IPS-20b (cell line): ENCODE data around the gene FZD1.
A peak's percentile ranks its signal among the peaks of the same experiment; 100 is the strongest.

ENCODE experiments used
- H3K27ac ChIP-seq: one replicate; pipeline ENCODE4 v1.5.1; 2013; ENCODE audit warnings: low read length
- H3K27me3 ChIP-seq: 2 replicates; pipeline ENCODE4 v1.6.1; 2013; ENCODE audit warnings: mild to moderate bottlenecking, low read length, inconsistent platforms; ENCODE audit not compliant: insufficient read depth
- H3K36me3 ChIP-seq: 2 replicates; pipeline ENCODE4 v1.6.1; 2013; ENCODE audit warnings: low read depth, mild to moderate bottlenecking, inconsistent platforms, low read length, moderate library complexity; ENCODE audit not compliant: insufficient read depth
- H3K4me1 ChIP-seq: 2 replicates; pipeline ENCODE4 v1.6.1; 2013; ENCODE audit warnings: mild to moderate bottlenecking, control low read depth, inconsistent platforms, low read length, moderate library complexity; ENCODE audit not compliant: insufficient read depth
- H3K4me3 ChIP-seq: 2 replicates; pipeline ENCODE4 v1.5.1; 2013; ENCODE audit warnings: mild to moderate bottlenecking, low read length, inconsistent platforms
- H3K9ac ChIP-seq: 2 replicates; pipeline ENCODE4 v1.6.1; 2013; ENCODE audit warnings: low read depth, mild to moderate bottlenecking, inconsistent platforms, low read length, moderate library complexity
- H3K9me3 ChIP-seq: 2 replicates; pipeline ENCODE4 v1.6.1; 2013; ENCODE audit warnings: mild to moderate bottlenecking, low read depth, low read length, inconsistent platforms; ENCODE audit not compliant: insufficient read depth

The FZD1 gene

DNA sequence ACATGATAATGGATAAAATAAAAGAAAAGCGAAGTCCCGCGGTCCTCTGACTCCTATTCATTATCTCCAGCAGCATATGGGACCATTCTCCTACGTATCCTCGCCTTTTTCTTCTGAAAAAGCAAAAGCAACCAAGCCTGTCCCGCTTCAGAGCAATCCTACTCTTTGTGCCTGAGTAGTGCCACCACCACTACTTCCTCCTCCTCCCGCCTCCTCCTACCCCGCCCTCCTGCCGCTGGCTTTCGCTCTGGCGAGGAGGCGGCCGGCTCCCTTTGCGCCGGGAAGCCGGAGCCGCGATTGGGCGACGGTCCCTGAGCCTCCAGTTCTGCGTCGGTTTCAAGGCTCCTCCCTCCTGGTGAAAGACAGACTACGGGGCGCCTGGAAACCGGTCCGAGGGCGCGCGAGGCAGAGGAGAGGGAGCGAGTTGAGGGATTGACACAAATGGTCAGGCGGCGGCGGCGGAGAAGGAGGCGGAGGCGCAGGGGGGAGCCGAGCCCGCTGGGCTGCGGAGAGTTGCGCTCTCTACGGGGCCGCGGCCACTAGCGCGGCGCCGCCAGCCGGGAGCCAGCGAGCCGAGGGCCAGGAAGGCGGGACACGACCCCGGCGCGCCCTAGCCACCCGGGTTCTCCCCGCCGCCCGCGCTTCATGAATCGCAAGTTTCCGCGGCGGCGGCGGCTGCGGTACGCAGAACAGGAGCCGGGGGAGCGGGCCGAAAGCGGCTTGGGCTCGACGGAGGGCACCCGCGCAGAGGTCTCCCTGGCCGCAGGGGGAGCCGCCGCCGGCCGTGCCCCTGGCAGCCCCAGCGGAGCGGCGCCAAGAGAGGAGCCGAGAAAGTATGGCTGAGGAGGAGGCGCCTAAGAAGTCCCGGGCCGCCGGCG lies at the start of gene FZD1:
FZD1 (plus strand) TSS at position 388 of the 878 bp plus-strand sequence; CDS start at position 836, 448 bp downstream.
- H3K4me3 ChIP-seq, result peak within 1 kb of the TSS; percentile 78
- H3K9me3 ChIP-seq, result peaks cover 5% of the 10 kb centered on the region
- peak within 1 kb of the TSS; percentile 57; the same call in 1 of the 2 replicates for H3K9ac ChIP-seq
- peaks cover 11% of the 10 kb centered on the region for H3K4me1 ChIP-seq
- peaks cover 89% of the 10 kb centered on the region for H3K27me3 ChIP-seq
- no peak within 1 kb of the TSS for H3K27ac ChIP-seq
- no peaks in the 10 kb centered on the region for H3K36me3 ChIP-seq

DNA sequence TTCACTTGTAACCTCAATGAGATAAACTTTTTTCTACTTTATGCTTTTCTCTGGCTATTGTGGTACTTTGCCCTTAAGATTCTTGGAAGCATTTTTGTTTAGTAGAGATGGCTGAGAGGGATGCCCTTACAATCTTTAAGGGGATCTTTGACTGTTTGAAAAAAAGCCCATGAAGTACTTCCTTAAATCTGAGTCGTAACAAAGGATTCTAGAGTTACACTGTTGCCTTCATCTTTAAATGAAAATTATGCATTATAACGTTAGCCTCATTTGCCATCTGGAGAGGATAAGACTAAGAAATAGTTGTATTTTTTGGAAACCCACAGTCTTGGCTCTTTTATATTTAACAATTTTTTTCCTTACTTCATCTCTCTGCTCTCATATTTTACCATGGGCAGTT lies 37.8 kb upstream of the FZD1 start:
- H3K9ac ChIP-seq, result no peak overlapping the region
- H3K4me3 ChIP-seq, result no peak overlapping the region
- no peaks in the 10 kb centered on the region for H3K4me1 ChIP-seq
- H3K27me3 ChIP-seq, result no peaks in the 10 kb centered on the region
- no peak overlapping the region for H3K27ac ChIP-seq
- H3K36me3 ChIP-seq, result no peaks in the 10 kb centered on the region
- H3K9me3 ChIP-seq, result no peaks in the 10 kb centered on the region; the same call in none of the 2 replicates

DNA sequence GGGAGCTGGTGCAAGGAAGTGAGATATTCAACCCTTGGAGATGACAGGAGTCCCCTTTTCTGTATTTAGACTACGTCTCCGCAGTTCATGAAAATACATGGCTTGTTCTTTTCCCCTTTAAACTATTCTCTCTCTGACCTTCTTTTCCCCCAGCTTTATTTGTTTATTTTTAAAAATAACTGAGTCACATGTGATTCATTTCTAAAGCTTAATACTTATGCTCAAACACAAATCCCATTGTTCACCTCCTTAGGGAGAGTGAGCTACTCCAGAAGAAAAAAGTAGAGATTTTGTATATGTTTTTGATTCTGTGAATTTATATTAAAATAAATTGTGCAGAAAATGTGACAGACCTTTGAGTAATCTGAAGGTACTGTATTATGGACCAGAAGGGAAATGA lies 35.9 kb upstream of the FZD1 start:
- Histone ChIP-seq H3K4me1 (no peaks in the 10 kb centered on the region), H3K27me3 (no peaks in the 10 kb centered on the region), H3K27ac (no peak overlapping the region), H3K4me3 (no peak overlapping the region), H3K36me3 (no peaks in the 10 kb centered on the region), H3K9me3 (no peaks in the 10 kb centered on the region; the same call in none of the 2 replicates), H3K9ac (no peak overlapping the region)

DNA sequence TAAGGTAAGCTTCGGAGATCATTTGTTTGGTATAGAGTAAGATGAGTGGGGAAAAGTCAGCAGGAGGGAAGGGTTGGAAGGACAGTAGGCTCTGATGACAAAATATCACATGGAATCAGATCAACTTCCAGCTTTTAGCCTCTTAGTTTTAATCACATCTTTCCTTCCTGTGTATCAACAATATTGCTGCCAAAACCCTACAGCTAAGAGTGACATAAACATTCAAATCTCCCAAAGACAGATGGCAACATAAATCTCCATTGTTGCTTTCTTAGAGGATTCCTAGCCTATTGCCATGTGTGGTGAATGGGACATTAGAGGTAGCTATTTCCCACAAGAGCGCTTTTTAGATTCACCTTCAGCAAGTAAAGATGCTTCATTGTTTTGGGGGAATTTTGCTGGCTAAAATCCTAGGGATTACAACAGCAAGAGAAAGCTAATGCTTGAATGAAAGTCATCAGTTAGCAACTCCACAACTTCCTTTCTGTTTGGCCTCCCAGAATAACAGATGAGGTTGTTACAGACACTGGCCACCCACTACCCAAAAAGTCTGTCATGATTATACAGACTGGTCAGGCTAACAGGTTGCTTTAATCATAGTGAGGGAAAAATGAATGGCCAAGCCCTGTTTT lies 35.2 kb upstream of the FZD1 start:
- Histone ChIP-seq H3K9me3 (no peaks in the 10 kb centered on the region; the same call in none of the 2 replicates), H3K4me1 (no peaks in the 10 kb centered on the region), H3K36me3 (no peaks in the 10 kb centered on the region), H3K9ac (no peak overlapping the region), H3K4me3 (no peak overlapping the region), H3K27me3 (no peaks in the 10 kb centered on the region), H3K27ac (no peak overlapping the region)

DNA sequence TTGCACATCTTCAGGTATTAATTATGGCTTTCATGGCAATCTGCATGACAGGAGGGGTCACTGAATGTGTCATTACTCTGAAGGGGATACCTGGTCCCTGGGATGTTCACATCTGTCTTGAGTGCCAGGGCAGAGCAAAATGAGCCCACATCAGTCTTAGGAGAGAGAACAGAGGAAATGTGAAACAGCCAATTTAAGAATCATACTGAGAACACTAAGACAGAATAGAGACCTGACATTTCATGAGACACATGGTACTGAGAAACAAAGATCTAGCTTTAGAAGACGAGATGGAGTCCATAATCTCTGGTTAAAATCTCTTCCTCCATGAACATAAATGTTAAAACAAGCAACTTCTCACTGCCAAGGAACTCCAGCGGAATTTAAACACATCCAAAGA lies 34.1 kb upstream of the FZD1 start:
- Histone ChIP-seq H3K9me3 (no peaks in the 10 kb centered on the region; the same call in none of the 2 replicates), H3K9ac (no peak overlapping the region), H3K27me3 (no peaks in the 10 kb centered on the region), H3K4me3 (no peak overlapping the region), H3K27ac (no peak overlapping the region), H3K4me1 (no peaks in the 10 kb centered on the region), H3K36me3 (no peaks in the 10 kb centered on the region)

GRCh38 chr7:91230503-91230902 lies 33.7 kb upstream of the FZD1 start:
- Histone ChIP-seq H3K9ac (no peak overlapping the region), H3K27ac (no peak overlapping the region), H3K4me1 (no peaks in the 10 kb centered on the region)

DNA sequence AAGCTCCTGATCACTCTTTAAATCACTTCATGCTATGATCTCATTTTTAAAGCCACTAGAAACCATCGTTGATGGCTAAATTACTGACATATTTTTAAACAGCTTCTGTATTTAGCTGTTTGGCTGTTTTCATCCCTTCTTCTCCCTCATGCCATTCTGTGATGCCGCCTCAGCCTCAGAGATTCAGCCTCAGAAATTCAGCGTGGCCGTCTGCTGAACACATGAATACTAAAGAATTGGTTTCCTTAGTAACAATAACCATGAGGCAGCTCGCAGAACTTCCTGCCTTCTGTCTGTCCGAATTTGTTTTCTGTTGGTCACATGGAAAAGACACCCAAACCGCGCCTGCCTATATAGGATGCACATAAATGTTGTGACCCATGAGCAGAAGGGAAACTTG lies 31.0 kb upstream of the FZD1 start:
- Histone ChIP-seq H3K27ac (no peak overlapping the region), H3K9ac (no peak overlapping the region), H3K9me3 (no peaks in the 10 kb centered on the region), H3K4me3 (no peak overlapping the region), H3K27me3 (no peaks in the 10 kb centered on the region), H3K36me3 (no peaks in the 10 kb centered on the region), H3K4me1 (no peaks in the 10 kb centered on the region)

More at GRCh38 chr7:91230503-91230902, 33.7 kb upstream of the FZD1 start:
- H3K9me3 ChIP-seq, result no peaks in the 10 kb centered on the region; the same call in 1 of the 2 replicates
- no peak overlapping the region for H3K4me3 ChIP-seq
- H3K27me3 ChIP-seq, result no peaks in the 10 kb centered on the region
- H3K36me3 ChIP-seq, result no peaks in the 10 kb centered on the region

DNA sequence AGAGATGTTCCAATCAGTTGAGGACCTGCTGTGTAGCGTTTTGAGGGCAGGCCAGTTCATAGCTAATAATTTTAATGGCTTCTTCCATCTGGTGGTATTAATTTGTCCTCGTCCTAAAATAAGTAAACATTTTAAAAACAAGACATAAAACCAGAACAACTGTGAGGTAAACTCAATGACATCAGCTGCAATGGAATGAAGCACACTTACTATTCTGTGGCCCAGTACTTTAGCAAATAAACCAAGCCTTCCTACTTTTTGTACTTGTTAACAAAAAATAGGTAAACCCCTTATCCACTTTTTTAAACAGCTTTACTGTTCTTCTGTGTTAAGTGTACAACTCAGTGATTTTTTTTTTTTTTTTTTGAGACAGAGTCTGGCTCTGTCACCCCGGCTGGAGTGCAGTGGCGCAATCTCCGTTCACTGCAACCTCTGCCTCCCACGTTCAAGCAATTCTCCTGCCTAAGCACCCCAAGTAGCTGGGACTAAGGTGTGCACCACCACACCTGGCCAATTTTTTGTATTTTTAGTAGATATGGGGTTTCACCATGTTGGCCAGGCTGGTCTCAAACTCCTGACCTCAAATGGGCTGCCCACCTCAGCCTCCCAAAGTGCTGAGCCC lies 28.9 kb upstream of the FZD1 start:
- no peaks in the 10 kb centered on the region for H3K9me3 ChIP-seq
- no peak overlapping the region for H3K9ac ChIP-seq
- no peak overlapping the region for H3K4me3 ChIP-seq
- no peaks in the 10 kb centered on the region for H3K36me3 ChIP-seq
- no peaks in the 10 kb centered on the region for H3K4me1 ChIP-seq
- no peaks in the 10 kb centered on the region for H3K27me3 ChIP-seq
- no peak overlapping the region for H3K27ac ChIP-seq

DNA sequence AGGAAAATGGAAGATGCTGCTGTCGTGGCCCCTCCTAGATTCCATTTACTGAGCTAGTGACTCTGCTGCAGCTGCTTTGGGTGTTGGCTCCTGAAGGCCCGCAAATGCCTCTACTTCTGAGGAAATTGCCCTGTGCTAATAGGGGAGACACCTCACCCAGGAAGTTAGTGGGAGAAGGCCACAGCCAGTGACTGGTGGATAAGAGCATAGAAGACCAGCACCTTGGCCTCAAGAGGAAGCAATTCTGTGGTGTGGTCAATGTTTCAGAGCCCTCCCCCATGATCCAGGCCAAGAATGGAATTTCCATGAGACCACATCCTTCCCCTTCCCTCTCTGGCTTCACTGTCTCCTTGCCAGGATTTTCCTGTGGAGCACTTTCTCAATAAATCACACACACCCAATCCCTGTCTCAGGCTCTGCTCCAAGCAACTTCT lies 25.0 kb upstream of the FZD1 start:
- Histone ChIP-seq H3K9me3 (no peaks in the 10 kb centered on the region), H3K9ac (no peak overlapping the region), H3K4me3 (no peak overlapping the region), H3K4me1 (no peaks in the 10 kb centered on the region), H3K36me3 (no peaks in the 10 kb centered on the region), H3K27me3 (no peaks in the 10 kb centered on the region), H3K27ac (no peak overlapping the region)

- Histone ChIP-seq H3K27me3 (no peaks in the 10 kb centered on the region), H3K4me3 (no peak overlapping the region), H3K27ac (no peak overlapping the region), H3K9me3 (no peaks in the 10 kb centered on the region), H3K36me3 (no peaks in the 10 kb centered on the region), H3K4me1 (no peaks in the 10 kb centered on the region), H3K9ac (no peak overlapping the region)
Observed at GRCh38 chr7:91239772-91240171, 24.5 kb upstream of the FZD1 start.

- H3K4me3 ChIP-seq, result no peak overlapping the region
Observed at GRCh38 chr7:91240376-91240941, 23.8 kb upstream of the FZD1 start.

More at GRCh38 chr7:91240376-91240941, 23.8 kb upstream of the FZD1 start:
- no peak overlapping the region for H3K9ac ChIP-seq
- H3K27ac ChIP-seq, result no peak overlapping the region
- H3K36me3 ChIP-seq, result no peaks in the 10 kb centered on the region
- no peaks in the 10 kb centered on the region for H3K27me3 ChIP-seq
- no peaks in the 10 kb centered on the region for H3K9me3 ChIP-seq
- H3K4me1 ChIP-seq, result no peaks in the 10 kb centered on the region
